HepG2 (cell line): Measurements from ENCODE around the gene UROS. TPM values are rescaled to one million over a fixed set of nuclear protein-coding genes. Genes with fewer than 3 reads are reported as not detected.

Experiments used
- ASH2L ChIP-seq: fragments of 300-600, 200-600 bp; sonication (generic); IDR thresholded peaks from 2 replicates; pipeline ENCODE4 v1.7.0; 2017; ENCODE audit warnings: low read depth, mild to moderate bottlenecking, moderate library complexity, mixed read lengths, low read length; ENCODE audit not compliant: insufficient read length
- CEBPB ChIP-seq: IDR thresholded peaks from 2 replicates; pipeline ENCODE4 v1.6.1; 2011; ENCODE audit warnings: low read depth, low read length, improper control_type of control experiment, borderline replicate concordance
- FOXK2 ChIP-seq: fragments of 450-650 bp; IDR thresholded peaks from 2 replicates; pipeline ENCODE4 v1.6.1; 2016
- HDAC1 ChIP-seq: sonication (generic); formaldehyde crosslinking; IDR thresholded peaks from 2 replicates; pipeline ENCODE4 v1.5.1; 2020; ENCODE audit warnings: mild to moderate bottlenecking, missing genetic modification reagents
- ISX ChIP-seq: sonication (generic); formaldehyde crosslinking; conservative IDR thresholded peaks from 2 replicates; pipeline ENCODE4 v1.5.0; 2020; ENCODE audit warnings: missing genetic modification reagents
- KAT2B ChIP-seq: fragments of 150-350 bp; IDR thresholded peaks from 2 replicates; pipeline ENCODE4 v1.6.1; 2014; ENCODE audit warnings: low read depth, low read length, borderline replicate concordance
- LBX2 ChIP-seq: sonication (generic); formaldehyde crosslinking; IDR thresholded peaks from 2 replicates; pipeline ENCODE4 v1.5.0; 2020; ENCODE audit warnings: missing genetic modification reagents, mild to moderate bottlenecking, borderline replicate concordance
- MAZ ChIP-seq, 2 experiments: sonication (generic) in 1 of 2; formaldehyde crosslinking in 1 of 2; IDR thresholded peaks; 2 replicates each; pipeline versions ENCODE4 v1.5.0 to v1.6.1; 2012 to 2020; ENCODE audit warnings: low read depth in 2 of 2, mild to moderate bottlenecking in 2 of 2, borderline replicate concordance in 1 of 2, improper control_type of control experiment in 1 of 2, low read length in 1 of 2, missing genetic modification reagents in 1 of 2, moderate library complexity in 1 of 2
- NCOR1 ChIP-seq: fragments of 200-600 bp; sonication (generic); IDR thresholded peaks from 2 replicates; pipeline ENCODE4 v1.7.0; 2017; ENCODE audit warnings: antibody characterized with exemption, low read length, borderline replicate concordance
- PRPF4 ChIP-seq: fragments of 200-400 bp; formaldehyde crosslinking; IDR thresholded peaks from 2 replicates; pipeline ENCODE4 v1.6.1; 2016; ENCODE audit warnings: low read length, low read depth; ENCODE audit not compliant: poor library complexity, severe bottlenecking
- THAP11 ChIP-seq: IDR thresholded peaks from 2 replicates; pipeline ENCODE4 v1.6.1; 2016; ENCODE audit warnings: missing biosample characterization, missing genetic modification reagents
- ZFP1 ChIP-seq: IDR thresholded peaks from 2 replicates; pipeline ENCODE4 v1.6.1; 2016
- ZNF367 ChIP-seq: sonication (generic); formaldehyde crosslinking; IDR thresholded peaks from 2 replicates; pipeline ENCODE4 v1.4.0; 2020; ENCODE audit warnings: missing genetic modification reagents, borderline replicate concordance
- ZNF556 ChIP-seq: sonication (generic); formaldehyde crosslinking; IDR thresholded peaks from 2 replicates; pipeline ENCODE4 v1.4.0; 2020; ENCODE audit warnings: mild to moderate bottlenecking, missing genetic modification reagents, borderline replicate concordance
- ZNF782 ChIP-seq: sonication (generic); formaldehyde crosslinking; IDR thresholded peaks from 2 replicates; pipeline ENCODE4 v1.4.0; 2020; ENCODE audit warnings: missing genetic modification reagents, mild to moderate bottlenecking, borderline replicate concordance
- ZNF83 ChIP-seq: sonication (generic); formaldehyde crosslinking; IDR thresholded peaks from 2 replicates; pipeline ENCODE4 v1.4.0; 2020; ENCODE audit warnings: missing genetic modification reagents, mild to moderate bottlenecking, borderline replicate concordance
- polyA plus RNA-seq, 8 experiments: library from polyadenylated mRNA; depleted of rRNA in 3 of 8; stranded (reverse) in 7 of 8; unstranded in 1 of 8; fragments of >200 nt; fragmentation: Illumina TruSeq in 4 of 8; extraction: Trizol in 4 of 8; gene quantifications; 2 replicates each; pipeline versions ENCODE4 v1.2.1 to v1.2.3, GENCODE V29; 2011 to 2016; ENCODE audit warnings: low read depth in 4 of 8, missing spikeins in 1 of 8, mixed read lengths in 1 of 8; ENCODE audit not compliant: insufficient read depth in 1 of 8
- total RNA-seq, 5 experiments: library from RNA; depleted of rRNA; stranded (reverse); fragments of >200 nt; fragmentation: Illumina TruSeq; extraction: Trizol; gene quantifications; 2 replicates each; pipeline ENCODE4 v1.2.3, GENCODE V29; 2016; ENCODE audit warnings: low read depth in 1 of 5
- TF ChIP-seq, protein P1 (sequence below): sonication (generic); formaldehyde crosslinking; IDR thresholded peaks from 2 replicates; pipeline ENCODE4 v1.5.1; 2020; ENCODE audit warnings: missing genetic modification reagents, mild to moderate bottlenecking, borderline replicate concordance
- TF ChIP-seq, protein P2 (sequence below): IDR thresholded peaks from 2 replicates; pipeline ENCODE4 v1.4.0; 2020; ENCODE audit warnings: mild to moderate bottlenecking, missing genetic modification reagents
- TF ChIP-seq, protein P3 (sequence below): sonication (generic); formaldehyde crosslinking; IDR thresholded peaks from 2 replicates; pipeline ENCODE4 v1.5.0; 2020; ENCODE audit warnings: mild to moderate bottlenecking, missing genetic modification reagents

UROS gene
- total and polyA plus RNA-seq, 2 of the 13 experiments (the other 11 are each of a cell fraction or from before 2014, with no cell fraction given), result 14.8 to 49.9 TPM

DNA sequence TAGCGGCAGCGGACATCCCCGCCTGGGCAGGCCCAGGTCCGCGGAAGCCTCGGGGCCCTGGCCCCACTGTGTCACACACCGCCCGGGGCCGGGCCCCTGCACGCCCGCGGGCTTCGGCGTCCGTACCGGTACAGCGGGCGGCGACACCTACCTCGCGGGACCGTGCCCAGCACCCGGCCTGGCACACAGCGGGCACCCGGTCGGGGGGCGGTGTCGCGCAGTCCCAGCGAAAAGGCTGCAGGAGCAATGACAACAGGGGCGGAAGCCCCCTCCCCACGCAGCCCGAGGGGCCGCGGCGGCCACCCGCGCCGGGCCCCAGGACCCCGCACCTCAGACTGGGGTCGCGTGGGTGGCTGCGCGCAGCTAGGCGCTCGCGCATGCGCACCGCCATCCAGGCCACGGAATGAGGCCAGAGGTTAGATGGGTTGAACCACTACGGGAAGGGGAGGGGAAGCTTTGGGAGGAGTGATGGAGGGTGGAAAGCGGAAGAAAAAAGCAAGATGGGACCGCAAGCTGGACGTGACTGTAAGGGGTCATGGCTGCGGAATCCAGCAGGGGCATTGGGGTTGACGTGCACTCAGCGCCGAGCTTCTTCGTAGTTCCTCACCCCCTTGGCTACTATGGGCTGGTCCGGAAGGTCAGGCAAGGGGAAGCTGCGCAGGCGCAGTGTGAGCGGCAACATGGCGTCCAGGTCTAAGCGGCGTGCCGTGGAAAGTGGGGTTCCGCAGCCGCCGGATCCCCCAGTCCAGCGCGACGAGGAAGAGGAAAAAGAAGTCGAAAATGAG is at the start of gene UROS, which contains the start of gene BCCIP (continued):
- TF ChIP-seq ISX (no peak), HDAC1 (CRISPR knock-in tag) (peak; percentile 78), PRPF4 (no peak), ASH2L (peak; percentile 83), THAP11 (CRISPR knock-in tag) (peak; percentile 86), CEBPB (no peak), MAZ (IDR thresholded peaks at IDR 0.05; ENCODE audit: borderline replicate concordance, low read depth, low read length) (no peak; the same call in 1 of the 2 replicates), MAZ (CRISPR knock-in tag; IDR thresholded peaks at IDR 0.05; ENCODE audit: low read depth) (peak; percentile 81), KAT2B (no peak), ZFP1 (no peak), ZNF83 (CRISPR knock-in tag) (peak; percentile 50; the same call in 1 of the 2 replicates), ZNF556 (CRISPR knock-in tag) (no peak), FOXK2 (peak; percentile 100), ZNF367 (CRISPR knock-in tag) (no peak), ZNF782 (CRISPR knock-in tag) (no peak), NCOR1 (no peak), LBX2 (CRISPR knock-in tag) (no peak)
- TF ChIP-seq, protein P1, sequence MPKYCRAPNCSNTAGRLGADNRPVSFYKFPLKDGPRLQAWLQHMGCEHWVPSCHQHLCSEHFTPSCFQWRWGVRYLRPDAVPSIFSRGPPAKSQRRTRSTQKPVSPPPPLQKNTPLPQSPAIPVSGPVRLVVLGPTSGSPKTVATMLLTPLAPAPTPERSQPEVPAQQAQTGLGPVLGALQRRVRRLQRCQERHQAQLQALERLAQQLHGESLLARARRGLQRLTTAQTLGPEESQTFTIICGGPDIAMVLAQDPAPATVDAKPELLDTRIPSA (CRISPR knock-in tag), result no peak
- TF ChIP-seq, protein P2, sequence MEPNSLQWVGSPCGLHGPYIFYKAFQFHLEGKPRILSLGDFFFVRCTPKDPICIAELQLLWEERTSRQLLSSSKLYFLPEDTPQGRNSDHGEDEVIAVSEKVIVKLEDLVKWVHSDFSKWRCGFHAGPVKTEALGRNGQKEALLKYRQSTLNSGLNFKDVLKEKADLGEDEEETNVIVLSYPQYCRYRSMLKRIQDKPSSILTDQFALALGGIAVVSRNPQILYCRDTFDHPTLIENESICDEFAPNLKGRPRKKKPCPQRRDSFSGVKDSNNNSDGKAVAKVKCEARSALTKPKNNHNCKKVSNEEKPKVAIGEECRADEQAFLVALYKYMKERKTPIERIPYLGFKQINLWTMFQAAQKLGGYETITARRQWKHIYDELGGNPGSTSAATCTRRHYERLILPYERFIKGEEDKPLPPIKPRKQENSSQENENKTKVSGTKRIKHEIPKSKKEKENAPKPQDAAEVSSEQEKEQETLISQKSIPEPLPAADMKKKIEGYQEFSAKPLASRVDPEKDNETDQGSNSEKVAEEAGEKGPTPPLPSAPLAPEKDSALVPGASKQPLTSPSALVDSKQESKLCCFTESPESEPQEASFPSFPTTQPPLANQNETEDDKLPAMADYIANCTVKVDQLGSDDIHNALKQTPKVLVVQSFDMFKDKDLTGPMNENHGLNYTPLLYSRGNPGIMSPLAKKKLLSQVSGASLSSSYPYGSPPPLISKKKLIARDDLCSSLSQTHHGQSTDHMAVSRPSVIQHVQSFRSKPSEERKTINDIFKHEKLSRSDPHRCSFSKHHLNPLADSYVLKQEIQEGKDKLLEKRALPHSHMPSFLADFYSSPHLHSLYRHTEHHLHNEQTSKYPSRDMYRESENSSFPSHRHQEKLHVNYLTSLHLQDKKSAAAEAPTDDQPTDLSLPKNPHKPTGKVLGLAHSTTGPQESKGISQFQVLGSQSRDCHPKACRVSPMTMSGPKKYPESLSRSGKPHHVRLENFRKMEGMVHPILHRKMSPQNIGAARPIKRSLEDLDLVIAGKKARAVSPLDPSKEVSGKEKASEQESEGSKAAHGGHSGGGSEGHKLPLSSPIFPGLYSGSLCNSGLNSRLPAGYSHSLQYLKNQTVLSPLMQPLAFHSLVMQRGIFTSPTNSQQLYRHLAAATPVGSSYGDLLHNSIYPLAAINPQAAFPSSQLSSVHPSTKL (CRISPR knock-in tag), result no peak
- TF ChIP-seq, protein P3, sequence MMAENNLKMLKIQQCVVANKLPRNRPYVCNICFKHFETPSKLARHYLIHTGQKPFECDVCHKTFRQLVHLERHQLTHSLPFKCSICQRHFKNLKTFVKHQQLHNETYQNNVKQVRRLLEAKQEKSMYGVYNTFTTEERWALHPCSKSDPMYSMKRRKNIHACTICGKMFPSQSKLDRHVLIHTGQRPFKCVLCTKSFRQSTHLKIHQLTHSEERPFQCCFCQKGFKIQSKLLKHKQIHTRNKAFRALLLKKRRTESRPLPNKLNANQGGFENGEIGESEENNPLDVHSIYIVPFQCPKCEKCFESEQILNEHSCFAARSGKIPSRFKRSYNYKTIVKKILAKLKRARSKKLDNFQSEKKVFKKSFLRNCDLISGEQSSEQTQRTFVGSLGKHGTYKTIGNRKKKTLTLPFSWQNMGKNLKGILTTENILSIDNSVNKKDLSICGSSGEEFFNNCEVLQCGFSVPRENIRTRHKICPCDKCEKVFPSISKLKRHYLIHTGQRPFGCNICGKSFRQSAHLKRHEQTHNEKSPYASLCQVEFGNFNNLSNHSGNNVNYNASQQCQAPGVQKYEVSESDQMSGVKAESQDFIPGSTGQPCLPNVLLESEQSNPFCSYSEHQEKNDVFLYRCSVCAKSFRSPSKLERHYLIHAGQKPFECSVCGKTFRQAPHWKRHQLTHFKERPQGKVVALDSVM (CRISPR knock-in tag), result 0 out of 2 replicates have a peak, but pooled peaks have one; percentile 34
